Mucosa of stomach (tissue), 1 donor: Measurements from ENCODE around the gene NOTO.
"Not testable (repeated sequence)": the region's sequence is repeated elsewhere in the genome, so short reads cannot be mapped to it uniquely, and the experiment has no call there.

Source experiments
- H3K27me3 ChIP-seq: one replicate; pipeline ENCODE4 v1.7.0; 2013; ENCODE audit warnings: mild to moderate bottlenecking, low read length; ENCODE audit not compliant: control insufficient read depth, insufficient read depth
- H3K36me3 ChIP-seq: one replicate; pipeline ENCODE4 v1.7.0; 2013; ENCODE audit warnings: low read length; ENCODE audit not compliant: control insufficient read depth, insufficient read depth
- H3K4me1 ChIP-seq: one replicate; pipeline ENCODE4 v1.7.0; 2013; ENCODE audit warnings: mild to moderate bottlenecking, low read length; ENCODE audit not compliant: control insufficient read depth, insufficient read depth
- H3K4me3 ChIP-seq: one replicate; pipeline ENCODE4 v1.7.0; 2013; ENCODE audit warnings: low read length
- H3K9ac ChIP-seq: one replicate; pipeline ENCODE4 v1.7.0; 2013; ENCODE audit warnings: mild to moderate bottlenecking, low read length, moderate library complexity
- H3K9me3 ChIP-seq: one replicate; pipeline ENCODE4 v1.7.0; 2013; ENCODE audit warnings: mild to moderate bottlenecking, low read length, moderate library complexity; ENCODE audit not compliant: control insufficient read depth
- donor health status: Pancreatic carcinoma.

NOTO gene

GRCh38 chr2:73174941-73175662, 27.3 kb upstream of the NOTO start:
- no peak overlapping the region for H3K4me3 ChIP-seq
- H3K9ac ChIP-seq = peak overlapping the region; percentile 18

GRCh38 chr2:73175663-73176204, 26.6 kb upstream of the NOTO start:
- Histone ChIP-seq H3K27me3 (peaks cover 57% of the 10 kb centered on the region), H3K36me3 (no peaks in the 10 kb centered on the region), H3K9ac (peak overlapping the region; percentile 34), H3K9me3 (no peaks in the 10 kb centered on the region), H3K4me3 (peak overlapping the region; percentile 46), H3K4me1 (peaks cover 28% of the 10 kb centered on the region)

More at GRCh38 chr2:73174941-73175662, 27.3 kb upstream of the NOTO start:
- H3K36me3 ChIP-seq = no peaks in the 10 kb centered on the region
- H3K27me3 ChIP-seq = peaks cover 57% of the 10 kb centered on the region
- peaks cover 28% of the 10 kb centered on the region for H3K4me1 ChIP-seq
- H3K9me3 ChIP-seq = no peaks in the 10 kb centered on the region

GRCh38 chr2:73176205-73176880, 26.0 kb upstream of the NOTO start:
- H3K4me1 ChIP-seq = peaks cover 28% of the 10 kb centered on the region
- peaks cover 57% of the 10 kb centered on the region for H3K27me3 ChIP-seq
- peak overlapping the region; percentile 54 for H3K9ac ChIP-seq
- no peaks in the 10 kb centered on the region for H3K36me3 ChIP-seq
- peak overlapping the region; percentile 46 for H3K4me3 ChIP-seq
- no peaks in the 10 kb centered on the region for H3K9me3 ChIP-seq

GRCh38 chr2:73176881-73177644, 25.3 kb upstream of the NOTO start:
- Histone ChIP-seq H3K27me3 (peaks cover 57% of the 10 kb centered on the region), H3K9ac (peak overlapping the region; percentile 54), H3K4me3 (peak overlapping the region; percentile 44), H3K9me3 (no peaks in the 10 kb centered on the region), H3K36me3 (no peaks in the 10 kb centered on the region), H3K4me1 (peaks cover 28% of the 10 kb centered on the region)

- Histone ChIP-seq H3K4me1 (peaks cover 28% of the 10 kb centered on the region), H3K27me3 (peaks cover 53% of the 10 kb centered on the region), H3K4me3 (no peak overlapping the region), H3K9me3 (no peaks in the 10 kb centered on the region), H3K36me3 (no peaks in the 10 kb centered on the region), H3K9ac (no peak overlapping the region)
Measured at GRCh38 chr2:73177645-73178255, 24.6 kb upstream of the NOTO start.

GRCh38 chr2:73185965-73186364, 16.4 kb upstream of the NOTO start:
- Histone ChIP-seq H3K27me3 (peaks cover 4% of the 10 kb centered on the region), H3K4me3 (no peak overlapping the region), H3K36me3 (no peaks in the 10 kb centered on the region)

GRCh38 chr2:73187549-73187948, 14.8 kb upstream of the NOTO start:
- H3K36me3 ChIP-seq = no peaks in the 10 kb centered on the region
- peaks cover 4% of the 10 kb centered on the region for H3K27me3 ChIP-seq
- H3K4me1 ChIP-seq = no peaks in the 10 kb centered on the region
- no peak overlapping the region for H3K4me3 ChIP-seq
- H3K9ac ChIP-seq = no peak overlapping the region
- H3K9me3 ChIP-seq = no peaks in the 10 kb centered on the region

More at GRCh38 chr2:73185965-73186364, 16.4 kb upstream of the NOTO start:
- Histone ChIP-seq H3K4me1 (no peaks in the 10 kb centered on the region), H3K9me3 (no peaks in the 10 kb centered on the region), H3K9ac (no peak overlapping the region)

- Histone ChIP-seq H3K9me3 (no peaks in the 10 kb centered on the region), H3K36me3 (no peaks in the 10 kb centered on the region), H3K9ac (no peak overlapping the region), H3K4me1 (no peaks in the 10 kb centered on the region), H3K27me3 (peaks cover 20% of the 10 kb centered on the region), H3K4me3 (no peak overlapping the region)
Measured at GRCh38 chr2:73197579-73197978, 4.8 kb upstream of the NOTO start.

DNA sequence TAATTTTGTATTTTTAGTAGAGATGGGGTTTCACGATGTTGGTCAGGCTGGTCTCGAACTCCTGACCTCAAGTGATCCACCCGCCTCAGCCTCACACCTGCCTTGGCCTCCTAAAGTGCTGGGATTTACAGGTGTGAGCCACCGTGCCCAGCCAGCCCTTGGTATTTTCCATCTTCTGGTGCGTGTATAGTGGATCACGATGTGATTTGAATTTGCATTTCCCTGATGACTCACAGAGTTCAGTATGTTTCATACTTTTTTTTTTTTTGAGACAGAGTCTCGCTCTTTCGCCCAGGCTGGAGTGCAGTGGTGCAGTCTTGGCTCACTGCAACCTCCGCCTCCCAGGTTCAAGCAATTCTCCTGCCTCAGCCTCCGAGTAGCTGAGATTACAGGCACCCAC, 2.1 kb upstream of the NOTO start:
- H3K36me3 ChIP-seq, H3K9ac ChIP-seq, H3K4me3 ChIP-seq, H3K9me3 ChIP-seq, H3K4me1 ChIP-seq: not testable (repeated sequence)
- H3K27me3 ChIP-seq = peaks cover 42% of the 10 kb centered on the region

DNA sequence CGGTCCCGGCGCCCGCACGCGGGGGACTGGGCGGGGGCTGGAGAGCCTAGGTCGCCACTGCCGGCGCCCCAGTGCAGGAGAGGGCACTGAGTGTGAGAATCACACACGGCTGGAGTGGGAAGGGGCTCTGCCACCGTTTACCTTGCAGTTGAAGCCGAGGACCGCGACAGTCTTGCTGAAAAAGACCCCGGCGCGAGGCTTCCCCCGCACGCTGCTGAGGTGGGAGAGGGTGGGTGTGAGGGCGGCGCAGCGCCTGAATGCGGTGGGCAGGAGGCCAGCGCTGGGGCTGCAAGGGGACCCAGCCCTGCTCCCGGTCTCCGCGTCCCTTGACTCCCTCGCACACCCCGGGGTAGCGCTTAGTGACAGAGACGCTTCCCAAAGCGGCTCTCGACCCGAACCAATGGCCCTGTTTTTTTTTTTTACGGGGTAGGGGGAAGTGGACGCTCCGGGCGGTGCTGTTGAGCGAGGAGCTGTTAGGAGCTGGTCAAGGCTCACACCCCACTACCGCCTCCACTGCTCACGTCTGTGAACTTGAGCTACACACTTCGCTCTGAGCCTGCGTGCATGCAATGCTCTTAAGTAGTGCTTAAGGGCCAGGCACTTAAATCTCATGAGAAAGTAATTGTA, 794 bp downstream of the NOTO start:
- Histone ChIP-seq H3K4me3 (no peak overlapping the region), H3K36me3 (no peaks in the 10 kb centered on the region), H3K27me3 (peaks cover 42% of the 10 kb centered on the region), H3K9me3 (no peaks in the 10 kb centered on the region), H3K4me1 (no peaks in the 10 kb centered on the region), H3K9ac (no peak overlapping the region)

- H3K4me3 ChIP-seq = no peak overlapping the region
Measured at GRCh38 chr2:73205611-73206010, 3.2 kb downstream of the NOTO start.

More at GRCh38 chr2:73205611-73206010, 3.2 kb downstream of the NOTO start:
- Histone ChIP-seq H3K9me3 (no peaks in the 10 kb centered on the region), H3K27me3 (peaks cover 34% of the 10 kb centered on the region), H3K36me3 (no peaks in the 10 kb centered on the region), H3K9ac (no peak overlapping the region), H3K4me1 (no peaks in the 10 kb centered on the region)
